HS-27A (cell line): ENCODE results near the gene TXNRD2.
A peak's percentile ranks its signal among the peaks of the same experiment; 100 is the strongest.
"Not testable (repeated sequence)": the region's sequence is repeated elsewhere in the genome, so short reads cannot be mapped to it uniquely, and the experiment has no call there.

Experiments used
- DNase-seq: peaks from one replicate; pipeline ENCODE4 v3.0.0-alpha.2; 2012; ENCODE audit warnings: low read depth, missing footprints

Gene TXNRD2

DNA sequence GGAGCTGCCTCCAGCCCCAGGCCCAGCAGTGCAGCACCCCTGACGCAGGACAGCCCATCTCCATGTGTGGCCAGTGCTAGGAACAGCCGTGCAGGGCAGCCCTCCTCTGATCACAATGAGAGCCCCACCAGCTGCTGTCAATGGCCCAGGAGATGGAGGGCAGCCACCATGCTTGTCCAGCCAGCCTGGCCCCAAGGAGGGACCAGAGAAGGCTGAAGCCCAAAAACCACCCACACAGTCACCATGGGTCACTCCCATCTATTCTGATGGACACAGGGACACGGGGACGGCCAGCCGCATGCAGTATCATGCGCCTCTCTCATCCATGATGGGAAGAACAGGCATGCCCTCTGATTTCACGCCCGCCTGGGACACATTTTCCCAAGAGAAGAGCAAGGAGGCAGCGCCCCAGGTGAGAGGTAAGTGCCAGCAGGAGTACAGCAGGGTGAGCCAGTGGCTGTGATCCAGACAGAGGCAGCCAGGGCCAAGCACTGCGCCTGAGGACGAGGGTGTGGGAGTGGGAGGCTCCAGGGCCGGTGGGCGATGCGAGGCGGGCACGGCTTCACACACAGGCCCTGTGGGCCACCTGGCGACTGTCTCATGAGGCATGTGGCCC, 53.4 kb downstream of the TXNRD2 start:
- no peak for DNase-seq

- no peak for DNase-seq
These were observed 54.2 kb downstream of the TXNRD2 start for GRCh38 chr22:19887256-19887985.

GRCh38 chr22:19886605-19887255, 54.9 kb downstream of the TXNRD2 start:
- DNase-seq = no peak

DNA sequence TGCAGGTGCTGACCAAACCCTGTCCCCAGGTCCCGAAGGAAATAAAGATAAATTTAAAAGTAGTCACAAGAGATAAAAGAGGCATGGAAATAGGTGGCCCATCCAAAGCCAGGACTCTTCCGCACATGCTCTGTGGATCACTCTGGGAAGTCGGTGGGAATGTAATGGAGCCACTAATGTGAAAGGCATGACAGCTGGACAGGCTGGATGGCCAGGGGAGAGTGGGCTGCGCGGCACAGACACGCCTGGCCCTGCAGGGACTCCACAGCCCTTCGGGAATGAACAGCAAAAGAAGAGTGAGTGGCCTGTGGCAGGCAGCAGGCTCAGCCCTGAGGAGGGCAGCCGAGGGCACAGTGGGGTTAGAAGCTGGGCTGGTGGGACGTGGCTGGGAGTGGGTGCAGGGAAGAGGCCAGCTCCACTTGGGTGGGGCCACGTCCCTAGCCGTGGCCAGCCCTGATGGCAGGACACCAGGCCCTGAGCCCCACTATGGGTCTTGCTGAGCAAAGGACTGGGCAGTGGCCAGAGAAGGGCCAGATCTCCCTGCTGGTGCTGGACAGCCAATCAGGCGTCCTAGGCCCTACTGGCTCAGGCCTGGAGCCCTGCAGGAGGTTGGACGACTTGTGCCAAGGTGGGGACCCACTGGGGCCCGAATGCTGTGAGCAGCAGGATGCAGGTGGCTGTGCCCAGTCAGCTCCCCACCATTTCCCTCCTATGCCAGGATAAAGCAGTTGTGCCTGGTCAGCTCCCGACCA, 55.6 kb downstream of the TXNRD2 start:
- no peak for DNase-seq

DNA sequence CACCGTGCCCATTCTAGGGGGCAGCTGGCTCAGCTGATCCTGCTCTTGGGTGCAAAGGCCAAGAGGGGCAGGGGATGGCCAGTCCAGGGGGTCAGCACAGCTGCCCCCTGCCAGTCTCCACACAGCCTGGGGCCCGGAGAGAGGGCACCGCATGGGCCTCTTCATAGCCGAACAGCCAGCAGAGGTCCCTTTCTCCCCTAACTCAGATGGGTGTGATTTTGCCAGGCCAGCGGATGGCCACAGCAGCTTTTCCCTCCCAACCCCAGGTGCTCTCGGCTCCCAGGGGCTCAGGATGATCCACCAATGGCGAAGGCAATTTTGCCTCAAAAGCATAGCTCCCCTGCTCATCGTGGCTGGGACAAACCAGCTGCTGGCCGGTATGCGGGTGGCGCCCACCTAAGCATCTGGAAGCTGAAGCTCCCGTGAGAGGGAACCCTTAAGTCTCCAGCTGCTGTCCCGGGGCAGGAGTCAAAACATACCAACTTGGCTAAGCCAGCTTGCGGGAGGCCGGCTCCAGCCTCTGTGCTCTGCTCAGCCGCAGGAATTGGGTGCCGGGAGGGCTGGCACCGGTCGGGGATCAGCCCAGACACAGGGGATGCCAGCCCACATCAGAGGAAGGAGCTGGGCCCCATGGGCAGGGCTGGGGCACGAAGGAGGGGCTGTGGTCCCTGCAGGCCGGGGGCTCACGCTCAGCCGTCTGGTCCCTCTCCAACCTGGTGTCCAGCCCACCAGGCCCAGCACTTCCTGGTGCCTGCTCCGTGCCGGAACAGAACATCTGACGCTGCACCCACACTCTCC, 56.5 kb downstream of the TXNRD2 start:
- no peak for DNase-seq

- DNase-seq = no peak
These were observed 57.3 kb downstream of the TXNRD2 start for GRCh38 chr22:19884161-19884953.

- DNase-seq = not testable (repeated sequence)
These were observed 58.2 kb downstream of the TXNRD2 start for GRCh38 chr22:19883446-19883845.

GRCh38 chr22:19882446-19883381, 58.9 kb downstream of the TXNRD2 start:
- DNase-seq = no peak

- DNase-seq = peak; percentile 97
These were observed 60.6 kb downstream of the TXNRD2 start for GRCh38 chr22:19880786-19881569.

GRCh38 chr22:19879992-19880785, 61.4 kb downstream of the TXNRD2 start:
- DNase-seq = no peak

- no peak for DNase-seq
These were observed 62.0 kb downstream of the TXNRD2 start for GRCh38 chr22:19879643-19879991.

DNA sequence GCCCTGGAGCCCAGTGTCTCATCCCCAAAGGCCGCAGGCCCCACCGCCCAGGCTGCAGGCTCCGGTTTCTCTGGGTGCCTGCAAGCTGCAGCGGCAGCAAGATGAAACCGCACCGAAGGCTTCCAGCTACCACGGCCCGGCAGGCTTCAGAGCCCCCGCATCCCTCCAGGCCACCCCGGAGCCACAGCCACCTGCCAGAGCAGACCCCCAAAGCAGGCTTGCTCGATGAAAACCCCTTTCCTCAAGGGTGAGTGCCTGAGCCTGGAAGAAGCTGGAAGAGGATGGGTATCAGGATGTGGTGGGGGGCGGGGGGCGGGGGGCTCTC, 62.4 kb downstream of the TXNRD2 start:
- DNase-seq = no peak

DNA sequence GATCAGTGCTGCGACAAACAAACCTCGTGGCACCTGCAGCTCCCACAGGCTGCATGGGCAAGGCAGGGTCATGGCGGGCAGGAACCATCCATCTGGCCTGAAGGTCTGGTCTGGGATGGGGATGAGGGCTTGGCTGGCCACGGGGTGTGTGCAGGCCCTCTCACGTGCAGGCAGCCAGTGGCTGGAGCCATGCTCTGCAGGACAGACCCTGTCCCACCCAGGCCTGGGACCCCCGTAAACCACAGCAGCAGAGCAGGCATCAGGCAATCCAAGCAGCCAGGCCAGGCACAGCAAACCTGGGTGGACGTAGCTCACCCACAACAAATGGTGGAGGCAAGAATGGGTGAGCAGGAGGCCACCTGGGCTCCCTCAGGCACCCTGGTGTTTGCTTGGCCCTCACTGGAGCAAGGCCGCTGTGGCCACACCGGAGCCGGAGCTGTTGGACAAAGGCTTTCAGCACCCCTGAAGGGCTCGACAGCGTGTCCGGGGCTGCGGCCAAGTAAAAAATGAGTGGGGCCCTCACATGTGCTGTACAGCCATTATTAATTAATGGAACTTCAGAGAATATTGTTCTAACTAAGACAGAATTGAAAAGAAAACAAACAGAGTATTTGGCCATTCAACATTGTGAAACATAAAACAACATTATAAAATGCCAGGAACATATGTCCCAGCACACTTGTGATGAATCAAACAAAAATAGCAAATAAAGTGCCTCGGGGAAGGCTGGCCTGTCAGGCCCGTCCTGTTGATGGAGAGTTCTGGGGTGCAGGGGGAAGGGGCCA, 63.0 kb downstream of the TXNRD2 start:
- no peak for DNase-seq

- peak; percentile 50 for DNase-seq
These were observed 63.8 kb downstream of the TXNRD2 start for GRCh38 chr22:19877626-19878339.

- DNase-seq = no peak
These were observed 64.5 kb downstream of the TXNRD2 start for GRCh38 chr22:19876941-19877625.

- DNase-seq = no peak
These were observed 65.2 kb downstream of the TXNRD2 start for GRCh38 chr22:19876314-19876940.
